Astrocyte of the spinal cord (primary cell): Measurements from ENCODE around the gene PRAMEF13.
"Not testable (repeated sequence)": the region's sequence is repeated elsewhere in the genome, so short reads cannot be mapped to it uniquely, and the experiment has no call there.

Source experiments
- DNase-seq: peaks from one replicate; pipeline ENCODE4 v3.0.0; 2011; ENCODE audit warnings: low read depth, low spot score
- H3K4me3 ChIP-seq: 2 replicates; pipeline ENCODE4 v1.5.1; 2011; ENCODE audit warnings: low read depth, mild to moderate bottlenecking, low read length, moderate library complexity
- CTCF ChIP-seq: IDR thresholded peaks from 2 replicates; pipeline ENCODE4 v1.5.1; 2012; ENCODE audit warnings: low read depth, mild to moderate bottlenecking, low read length, inconsistent platforms
- in situ Hi-C: cut with HindIII; loops from 2 replicates; pipeline ENCODE4 v1.10.0; 2017; ENCODE audit warnings: low sequenced_read_pairs

Gene PRAMEF13

DNA sequence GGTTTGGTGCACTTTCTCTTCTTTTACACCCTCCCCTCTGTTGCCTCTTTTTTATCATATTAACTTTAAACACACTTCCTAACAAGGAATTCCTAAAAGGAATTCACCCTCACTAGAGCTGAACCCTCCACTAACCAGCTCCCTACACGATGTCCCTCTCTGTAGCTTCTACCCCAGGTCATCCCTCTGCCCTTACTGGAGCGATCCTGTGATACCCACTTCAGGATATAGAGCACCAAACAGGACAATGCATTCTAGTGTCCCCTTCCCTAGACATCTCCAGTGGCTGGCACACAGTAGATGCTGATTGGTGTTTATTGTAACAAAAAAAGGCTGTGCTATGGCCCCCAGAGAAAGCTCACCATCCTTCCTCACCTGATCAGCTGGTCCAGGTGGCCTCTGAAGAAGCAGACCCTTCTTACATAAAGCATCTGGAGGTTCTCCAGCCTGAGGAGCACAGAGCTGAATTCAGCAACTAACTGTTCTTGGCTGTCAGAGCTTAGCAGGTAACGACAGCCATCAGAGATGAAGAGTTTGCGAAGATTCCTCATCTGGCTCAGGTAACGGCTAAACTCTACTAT, 23.4 kb upstream of the PRAMEF13 start:
- no peak for TF ChIP-seq CTCF
- in situ Hi-C loops: no loop called here
- DNase-seq: no peak
- H3K4me3 ChIP-seq: no peak overlapping the region

- in situ Hi-C loops, DNase-seq, H3K4me3 ChIP-seq: not testable (repeated sequence)
Observed at GRCh38 chr1:13222788-13223187, 21.6 kb upstream of the PRAMEF13 start.

- DNase-seq, in situ Hi-C loops, H3K4me3 ChIP-seq: not testable (repeated sequence)
Observed at GRCh38 chr1:13219203-13219602, 18.0 kb upstream of the PRAMEF13 start.

DNA sequence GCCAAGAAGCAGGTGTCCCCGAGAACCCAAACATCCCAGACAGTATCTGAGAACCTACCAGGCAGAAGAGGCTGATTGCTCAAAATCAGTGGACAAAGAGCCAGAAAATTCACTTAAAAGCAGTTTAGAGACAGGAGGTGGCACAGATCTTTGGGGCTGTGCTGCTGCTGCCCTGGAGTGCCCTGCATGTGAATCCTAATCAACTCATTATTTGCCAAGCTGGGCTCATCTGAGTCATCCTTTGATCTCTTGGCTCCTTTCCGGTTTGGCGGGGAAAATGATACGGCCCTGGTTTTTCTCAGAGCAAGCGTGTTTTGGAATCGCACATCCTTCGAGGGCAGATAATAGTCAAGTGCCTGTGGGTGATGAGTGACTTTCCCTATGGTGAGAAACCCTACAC, 15.4 kb upstream of the PRAMEF13 start:
- H3K4me3 ChIP-seq, DNase-seq, in situ Hi-C loops: not testable (repeated sequence)

GRCh38 chr1:13208712-13209111, 7.5 kb upstream of the PRAMEF13 start:
- in situ Hi-C loops, H3K4me3 ChIP-seq, DNase-seq: not testable (repeated sequence)

GRCh38 chr1:13171548-13171947, 29.7 kb downstream of the PRAMEF13 start, which contains the start of gene PRAMEF9:
Gene PRAMEF9 (plus strand): TSS chr1:13171848. CDS start chr1:13175281, 3,433 bp downstream.
- in situ Hi-C loops, DNase-seq, H3K4me3 ChIP-seq: not testable (repeated sequence)

DNA sequence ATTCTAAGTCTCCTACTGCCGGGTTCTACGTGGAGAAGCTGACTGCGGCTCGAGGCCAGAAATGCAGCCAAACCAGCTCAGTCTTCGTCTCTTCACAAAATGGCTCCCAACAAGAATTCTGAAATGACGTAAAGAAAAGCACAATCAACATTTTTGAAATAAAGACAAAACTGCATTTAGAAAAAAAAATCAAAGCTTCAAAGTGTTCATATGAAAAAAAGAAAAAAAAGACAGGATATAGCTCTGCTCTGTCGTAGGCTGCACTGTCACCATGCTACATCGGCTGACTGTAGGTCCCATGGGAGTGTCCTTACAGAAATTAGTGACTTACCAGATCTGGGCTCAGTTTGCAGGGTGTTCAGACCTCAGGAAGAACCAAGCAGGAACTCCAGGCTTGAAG, 35.7 kb downstream of the PRAMEF13 start, which contains the start of gene HNRNPCL4:
Gene HNRNPCL4 (minus strand): TSS at position 101 of the 400 bp plus-strand sequence. CDS start 164 bp downstream, outside the sequence.
- in situ Hi-C loops, H3K4me3 ChIP-seq, DNase-seq: not testable (repeated sequence)

DNA sequence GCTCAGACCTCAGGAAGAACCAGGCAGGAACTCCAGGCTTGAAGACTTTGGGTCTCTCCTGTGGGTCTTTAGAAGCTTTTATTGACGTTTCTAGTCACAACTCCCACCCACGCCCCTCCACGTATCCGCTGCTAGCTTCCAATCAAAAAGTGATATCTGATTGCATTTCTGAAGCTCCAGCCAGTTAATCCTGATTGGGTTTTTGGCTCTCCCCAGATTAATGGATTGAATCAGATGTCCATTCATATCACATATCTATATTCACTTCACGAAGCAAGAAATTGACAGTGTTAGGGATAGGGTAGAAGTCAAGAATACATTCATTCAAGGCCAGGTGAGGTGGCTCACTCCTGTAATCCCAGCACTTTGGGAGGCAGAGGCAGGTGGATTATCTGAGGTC, 45.3 kb downstream of the PRAMEF13 start, which contains the start of gene PRAMEF26:
Gene PRAMEF26 (minus strand): TSS at position 101 of the 400 bp plus-strand sequence. CDS start 2,914 bp downstream, outside the sequence.
- in situ Hi-C loops, DNase-seq, H3K4me3 ChIP-seq: not testable (repeated sequence)
